Effector memory CD8-positive, alpha-beta T cell (primary cell): ENCODE results near the gene USO1.

Experiments used
- ATAC-seq: fragments of 150-1000 bp; cut with Tn5 transposase; replicated peaks from 2 replicates; pipeline ENCODE4 v1.10.0; 2021; ENCODE audit warnings: mild to moderate bottlenecking, moderate library complexity
- DNase-seq, 3 experiments: peaks; one replicate each; pipeline ENCODE4 v3.0.0; 2021
- H3K27ac Mint-ChIP-seq, 2 donors: one replicate each; pipeline ENCODE4 v1.8.0; 2022; ENCODE audit warnings: mild to moderate bottlenecking in 2 of 2, mixed read lengths in 2 of 2, moderate library complexity in 2 of 2
- H3K27me3 Mint-ChIP-seq, 2 donors: one replicate each; pipeline ENCODE4 v1.8.0; 2022; ENCODE audit warnings: mixed read lengths in 2 of 2
- H3K36me3 Mint-ChIP-seq: one replicate; pipeline ENCODE4 v1.8.0; 2022; ENCODE audit warnings: mild to moderate bottlenecking, moderate library complexity, mixed read lengths; ENCODE audit not compliant: insufficient read depth
- H3K4me1 Mint-ChIP-seq, 2 donors: one replicate each; pipeline ENCODE4 v1.8.0; 2022; ENCODE audit warnings: low read depth in 2 of 2, mixed read lengths in 2 of 2
- H3K4me3 Mint-ChIP-seq, 2 donors: one replicate each; pipeline ENCODE4 v1.8.0; 2022; ENCODE audit warnings: mild to moderate bottlenecking in 2 of 2, mixed read lengths in 2 of 2, moderate library complexity in 2 of 2
- H3K9me3 Mint-ChIP-seq, 2 donors: one replicate each; pipeline ENCODE4 v1.8.0; 2022; ENCODE audit warnings: mixed read lengths in 2 of 2

The USO1 gene

GRCh38 chr4:75817901-75818300 lies 93.5 kb downstream of the USO1 start:
- Mint-ChIP-seq H3K4me1 (no peaks in the 10 kb centered on the region), H3K9me3 (no peaks in the 10 kb centered on the region), H3K36me3 (peaks cover 25% of the 10 kb centered on the region), H3K27me3 (no peaks in the 10 kb centered on the region), H3K4me3 (no peak overlapping the region), H3K27ac (no peak overlapping the region)
- no peak for ATAC-seq
- DNase-seq, result no peak

- Mint-ChIP-seq H3K4me1 (no peaks in the 10 kb centered on the region), H3K27ac (no peak overlapping the region), H3K36me3 (peaks cover 13% of the 10 kb centered on the region), H3K27me3 (no peaks in the 10 kb centered on the region), H3K4me3 (no peak overlapping the region), H3K9me3 (no peaks in the 10 kb centered on the region)
- ATAC-seq (no peak), DNase-seq (no peak)
These were observed 94.7 kb downstream of the USO1 start for GRCh38 chr4:75819121-75819520.

- Mint-ChIP-seq H3K4me3 (no peak overlapping the region), H3K4me1 (no peaks in the 10 kb centered on the region), H3K9me3 (no peaks in the 10 kb centered on the region), H3K36me3 (peaks cover 10% of the 10 kb centered on the region), H3K27me3 (no peaks in the 10 kb centered on the region), H3K27ac (no peak overlapping the region)
- DNase-seq (no peak), ATAC-seq (no peak)
These were observed 95.8 kb downstream of the USO1 start for GRCh38 chr4:75820197-75820596.

GRCh38 chr4:75820676-75821075 lies 96.3 kb downstream of the USO1 start:
- ATAC-seq (no peak), DNase-seq (no peak)
- H3K27me3 Mint-ChIP-seq, result no peaks in the 10 kb centered on the region
- no peaks in the 10 kb centered on the region for H3K4me1 Mint-ChIP-seq
- H3K4me3 Mint-ChIP-seq, result no peak overlapping the region
- peaks cover 6% of the 10 kb centered on the region for H3K36me3 Mint-ChIP-seq
- H3K9me3 Mint-ChIP-seq, result no peaks in the 10 kb centered on the region
- no peak overlapping the region for H3K27ac Mint-ChIP-seq

GRCh38 chr4:75821216-75821615 lies 96.8 kb downstream of the USO1 start:
- ATAC-seq, result no peak
- peaks cover under 1% of the 10 kb centered on the region for H3K36me3 Mint-ChIP-seq

GRCh38 chr4:75821966-75822365 lies 97.6 kb downstream of the USO1 start:
- ATAC-seq (no peak), DNase-seq (no peak)
- Mint-ChIP-seq H3K4me3 (no peak overlapping the region), H3K36me3 (no peaks in the 10 kb centered on the region), H3K27ac (no peak overlapping the region), H3K9me3 (no peaks in the 10 kb centered on the region), H3K4me1 (no peaks in the 10 kb centered on the region), H3K27me3 (no peaks in the 10 kb centered on the region)

More at GRCh38 chr4:75821216-75821615, 96.8 kb downstream of the USO1 start:
- Mint-ChIP-seq H3K27ac (no peak overlapping the region), H3K9me3 (no peaks in the 10 kb centered on the region), H3K4me1 (no peaks in the 10 kb centered on the region), H3K4me3 (no peak overlapping the region), H3K27me3 (no peaks in the 10 kb centered on the region)
- DNase-seq, result no peak

GRCh38 chr4:75822416-75822815 lies 98.0 kb downstream of the USO1 start:
- H3K27ac Mint-ChIP-seq, result no peak overlapping the region
- H3K36me3 Mint-ChIP-seq, result no peaks in the 10 kb centered on the region
- no peak for DNase-seq
- no peaks in the 10 kb centered on the region for H3K4me1 Mint-ChIP-seq
- no peak overlapping the region for H3K4me3 Mint-ChIP-seq
- no peak for ATAC-seq
- H3K9me3 Mint-ChIP-seq, result no peaks in the 10 kb centered on the region
- H3K27me3 Mint-ChIP-seq, result no peaks in the 10 kb centered on the region

GRCh38 chr4:75823812-75824211 lies 99.4 kb downstream of the USO1 start:
- Mint-ChIP-seq H3K9me3 (no peaks in the 10 kb centered on the region), H3K4me1 (no peaks in the 10 kb centered on the region), H3K36me3 (no peaks in the 10 kb centered on the region), H3K27ac (no peak overlapping the region), H3K27me3 (no peaks in the 10 kb centered on the region), H3K4me3 (no peak overlapping the region)
- ATAC-seq (no peak), DNase-seq (no peak)

GRCh38 chr4:75830906-75831305 lies 106.5 kb downstream of the USO1 start:
- ATAC-seq, result no peak
- Mint-ChIP-seq H3K36me3 (no peaks in the 10 kb centered on the region), H3K27me3 (peaks cover 6 to 10% of the 10 kb centered on the region in 2 donors), H3K9me3 (no peaks in the 10 kb centered on the region), H3K27ac (no peak overlapping the region), H3K4me3 (no peak overlapping the region), H3K4me1 (no peaks in the 10 kb centered on the region)
- no peak for DNase-seq

- Mint-ChIP-seq H3K27ac (no peak overlapping the region), H3K4me1 (no peaks in the 10 kb centered on the region)
- no peak for DNase-seq
These were observed 107.6 kb downstream of the USO1 start for GRCh38 chr4:75831856-75832405.

GRCh38 chr4:75834095-75834771 lies 109.9 kb downstream of the USO1 start:
- Mint-ChIP-seq H3K4me1 (no peaks in the 10 kb centered on the region), H3K27me3 (peaks cover 6 to 10% of the 10 kb centered on the region in 2 donors), H3K9me3 (no peaks in the 10 kb centered on the region), H3K27ac (no peak overlapping the region), H3K4me3 (no peak overlapping the region), H3K36me3 (no peaks in the 10 kb centered on the region)
- DNase-seq, result no peak
- ATAC-seq, result no peak

More at GRCh38 chr4:75831856-75832405, 107.6 kb downstream of the USO1 start:
- Mint-ChIP-seq H3K4me3 (no peak overlapping the region), H3K9me3 (no peaks in the 10 kb centered on the region), H3K36me3 (no peaks in the 10 kb centered on the region), H3K27me3 (peaks cover 6 to 10% of the 10 kb centered on the region in 2 donors)
- ATAC-seq, result no peak

GRCh38 chr4:75834772-75835154 lies 110.4 kb downstream of the USO1 start:
- Mint-ChIP-seq H3K27me3 (peaks cover 6 to 10% of the 10 kb centered on the region in 2 donors), H3K36me3 (no peaks in the 10 kb centered on the region), H3K9me3 (no peaks in the 10 kb centered on the region), H3K4me3 (no peak overlapping the region), H3K27ac (no peak overlapping the region), H3K4me1 (no peaks in the 10 kb centered on the region)
- no peak for DNase-seq
- ATAC-seq, result no peak

GRCh38 chr4:75841641-75842520 lies 117.5 kb downstream of the USO1 start:
- Mint-ChIP-seq H3K4me1 (no peaks in the 10 kb centered on the region), H3K27ac (no peak overlapping the region), H3K9me3 (no peaks in the 10 kb centered on the region), H3K27me3 (no peaks in the 10 kb centered on the region), H3K4me3 (no peak overlapping the region), H3K36me3 (no peaks in the 10 kb centered on the region)
- no peak for ATAC-seq
- DNase-seq, result no peak

GRCh38 chr4:75843596-75843995 lies 119.2 kb downstream of the USO1 start:
- Mint-ChIP-seq H3K36me3 (no peaks in the 10 kb centered on the region), H3K9me3 (no peaks in the 10 kb centered on the region), H3K4me3 (no peak overlapping the region), H3K27me3 (no peaks in the 10 kb centered on the region), H3K27ac (no peak overlapping the region), H3K4me1 (peaks cover 0 to 2% of the 10 kb centered on the region in 2 donors)
- ATAC-seq, result no peak
- DNase-seq, result no peak
